GM13976 (cell line): ENCODE measurements around the gene CKMT2.

Source experiments
- DNase-seq: peaks from one replicate; pipeline ENCODE4 v3.0.0; 2012; ENCODE audit warnings: low spot score
- in situ Hi-C: fragments of 300-500 bp; cut with MboI; formaldehyde crosslinking; loops from one replicate; pipeline ENCODE4 v1.12.0; 2022; ENCODE audit warnings: low sequenced_read_pairs, mixed read lengths, inconsistent platforms; ENCODE audit not compliant: unreplicated experiment
- TF ChIP-seq, protein P1 (sequence below): IDR thresholded peaks from 2 replicates; pipeline ENCODE4 v1.5.1; 2012; ENCODE audit warnings: borderline replicate concordance, mild to moderate bottlenecking; ENCODE audit not compliant: insufficient read depth; ENCODE audit errors: extremely low read depth, missing control alignments, control extremely low read depth

Gene CKMT2

DNA sequence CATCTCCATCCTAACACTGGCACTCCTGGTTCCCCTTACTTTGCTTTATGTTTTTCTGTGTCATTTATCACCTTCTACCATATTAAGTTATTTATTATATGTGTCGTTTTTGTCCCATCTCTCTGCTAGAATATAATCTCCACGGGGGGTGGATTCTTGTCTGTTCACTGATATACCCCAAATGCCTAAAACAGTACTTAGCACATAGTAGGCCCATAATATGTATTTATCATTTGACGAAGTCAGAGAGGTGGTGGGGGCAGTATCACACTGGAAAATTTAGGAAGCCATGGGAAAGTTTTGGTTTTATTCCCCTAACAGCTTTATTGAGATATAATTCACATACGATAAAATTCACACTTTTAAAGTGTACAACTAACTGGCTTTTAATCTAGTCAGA is 82.7 kb downstream of the CKMT2 start:
- in situ Hi-C loops: no loop called here
- no peak for DNase-seq
- TF ChIP-seq, protein P1, sequence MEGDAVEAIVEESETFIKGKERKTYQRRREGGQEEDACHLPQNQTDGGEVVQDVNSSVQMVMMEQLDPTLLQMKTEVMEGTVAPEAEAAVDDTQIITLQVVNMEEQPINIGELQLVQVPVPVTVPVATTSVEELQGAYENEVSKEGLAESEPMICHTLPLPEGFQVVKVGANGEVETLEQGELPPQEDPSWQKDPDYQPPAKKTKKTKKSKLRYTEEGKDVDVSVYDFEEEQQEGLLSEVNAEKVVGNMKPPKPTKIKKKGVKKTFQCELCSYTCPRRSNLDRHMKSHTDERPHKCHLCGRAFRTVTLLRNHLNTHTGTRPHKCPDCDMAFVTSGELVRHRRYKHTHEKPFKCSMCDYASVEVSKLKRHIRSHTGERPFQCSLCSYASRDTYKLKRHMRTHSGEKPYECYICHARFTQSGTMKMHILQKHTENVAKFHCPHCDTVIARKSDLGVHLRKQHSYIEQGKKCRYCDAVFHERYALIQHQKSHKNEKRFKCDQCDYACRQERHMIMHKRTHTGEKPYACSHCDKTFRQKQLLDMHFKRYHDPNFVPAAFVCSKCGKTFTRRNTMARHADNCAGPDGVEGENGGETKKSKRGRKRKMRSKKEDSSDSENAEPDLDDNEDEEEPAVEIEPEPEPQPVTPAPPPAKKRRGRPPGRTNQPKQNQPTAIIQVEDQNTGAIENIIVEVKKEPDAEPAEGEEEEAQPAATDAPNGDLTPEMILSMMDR: no peak
